Measurements from ENCODE around the gene LGR6. TPM values are rescaled to one million over a fixed set of nuclear protein-coding genes. Genes with fewer than 3 reads are reported as not detected.

The LGR6 gene
- total RNA-seq, 2 donors from 2014 or later, result 1.3 to 1.6 TPM

DNA sequence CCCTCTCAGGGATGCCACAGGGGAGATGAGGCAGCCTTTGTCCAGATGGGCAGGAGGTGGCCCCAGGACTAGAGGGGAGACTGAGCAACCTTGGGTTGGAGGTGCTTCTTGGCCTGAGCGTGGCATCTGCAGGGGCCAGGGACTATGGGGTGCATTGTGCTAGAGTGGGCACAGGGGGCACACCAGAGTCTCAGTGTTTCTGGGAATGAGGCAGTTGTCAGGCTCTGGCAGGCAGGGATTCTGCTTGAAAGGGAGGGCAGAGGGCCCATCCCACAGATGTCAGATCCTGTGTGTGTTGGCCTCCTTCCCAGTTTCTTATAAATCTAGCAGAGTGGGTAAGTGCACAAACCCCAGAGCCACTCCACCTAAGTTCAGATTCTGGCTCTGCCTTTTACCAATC is 13.7 kb downstream of the LGR6 start:
- no peaks in the 10 kb centered on the region for H3K27me3 ChIP-seq
- H3K4me1 ChIP-seq, result no peaks in the 10 kb centered on the region
- H3K9ac ChIP-seq (ENCODE audit: low read depth in 2 of 2, low read length in 2 of 2), result no peak overlapping the region
- no peaks in the 10 kb centered on the region for H3K36me3 ChIP-seq
- H3K4me3 ChIP-seq, result no peak overlapping the region
- H3K9me3 ChIP-seq, result no peaks in the 10 kb centered on the region
- TF ChIP-seq, protein P1, sequence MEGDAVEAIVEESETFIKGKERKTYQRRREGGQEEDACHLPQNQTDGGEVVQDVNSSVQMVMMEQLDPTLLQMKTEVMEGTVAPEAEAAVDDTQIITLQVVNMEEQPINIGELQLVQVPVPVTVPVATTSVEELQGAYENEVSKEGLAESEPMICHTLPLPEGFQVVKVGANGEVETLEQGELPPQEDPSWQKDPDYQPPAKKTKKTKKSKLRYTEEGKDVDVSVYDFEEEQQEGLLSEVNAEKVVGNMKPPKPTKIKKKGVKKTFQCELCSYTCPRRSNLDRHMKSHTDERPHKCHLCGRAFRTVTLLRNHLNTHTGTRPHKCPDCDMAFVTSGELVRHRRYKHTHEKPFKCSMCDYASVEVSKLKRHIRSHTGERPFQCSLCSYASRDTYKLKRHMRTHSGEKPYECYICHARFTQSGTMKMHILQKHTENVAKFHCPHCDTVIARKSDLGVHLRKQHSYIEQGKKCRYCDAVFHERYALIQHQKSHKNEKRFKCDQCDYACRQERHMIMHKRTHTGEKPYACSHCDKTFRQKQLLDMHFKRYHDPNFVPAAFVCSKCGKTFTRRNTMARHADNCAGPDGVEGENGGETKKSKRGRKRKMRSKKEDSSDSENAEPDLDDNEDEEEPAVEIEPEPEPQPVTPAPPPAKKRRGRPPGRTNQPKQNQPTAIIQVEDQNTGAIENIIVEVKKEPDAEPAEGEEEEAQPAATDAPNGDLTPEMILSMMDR (IDR thresholded peaks at IDR 0.05), result no peak
- intact Hi-C loops (cut with DNase I), result no loop called here
- no peak overlapping the region for H3K27ac ChIP-seq
- DNase-seq, result no peak

DNA sequence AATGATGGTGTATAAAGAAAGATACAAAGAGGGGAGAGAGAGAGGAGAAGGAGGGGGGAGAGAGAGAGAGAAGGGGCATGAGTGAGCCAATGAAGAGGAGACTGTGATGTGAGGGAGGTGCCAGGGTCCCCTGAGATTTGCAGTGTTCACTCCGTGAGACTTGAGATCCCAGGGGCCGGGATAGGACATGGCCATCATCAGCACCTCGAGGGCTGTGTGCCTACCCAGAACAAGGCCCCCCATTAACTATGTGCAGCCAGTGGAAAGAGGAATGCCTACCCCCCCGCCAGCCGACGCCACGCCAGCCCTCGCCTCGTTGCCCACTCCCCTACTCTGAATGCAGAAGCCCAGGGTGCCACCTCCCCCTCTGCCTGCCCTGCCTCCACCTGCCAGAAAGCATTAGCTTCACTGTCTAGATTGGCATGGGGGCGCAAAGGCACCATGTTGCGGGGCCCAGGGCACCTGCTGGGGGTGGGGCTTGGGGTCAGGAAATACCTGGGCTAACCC is 14.8 kb downstream of the LGR6 start:
- no peak for DNase-seq
- Histone ChIP-seq H3K9ac (ENCODE audit: low read depth in 2 of 2, low read length in 2 of 2) (no peak overlapping the region), H3K4me1 (no peaks in the 10 kb centered on the region), H3K4me3 (no peak overlapping the region), H3K9me3 (no peaks in the 10 kb centered on the region), H3K27ac (no peak overlapping the region), H3K36me3 (no peaks in the 10 kb centered on the region), H3K27me3 (no peaks in the 10 kb centered on the region)
- intact Hi-C loops (cut with DNase I), result no loop called here
- TF ChIP-seq, protein P1 (IDR thresholded peaks at IDR 0.05), result no peak

GRCh38 chr1:202210385-202210784 is 16.8 kb downstream of the LGR6 start:
- H3K9ac ChIP-seq (ENCODE audit: low read depth in 2 of 2, low read length in 2 of 2), result no peak overlapping the region
- TF ChIP-seq, protein P1 (IDR thresholded peaks at IDR 0.05), result no peak

DNA sequence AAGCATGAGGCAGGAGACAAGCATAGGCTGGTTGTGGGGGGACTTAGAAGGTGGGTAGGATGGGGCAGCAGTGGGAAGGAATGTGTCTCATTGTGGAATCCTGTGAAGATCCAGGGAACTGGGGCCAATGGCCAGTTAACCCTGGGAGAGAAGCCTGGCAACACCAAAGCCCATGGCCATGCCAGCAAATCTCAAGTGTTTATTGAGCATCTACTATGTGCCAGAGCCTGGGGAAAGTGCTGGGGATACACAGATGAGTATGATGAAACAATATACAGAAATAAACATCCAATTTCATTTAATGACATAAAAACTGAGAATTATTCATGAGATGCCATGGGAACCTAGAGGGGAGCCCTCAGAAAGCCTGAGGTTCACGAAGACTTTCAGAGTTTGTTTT is 17.4 kb downstream of the LGR6 start:
- H3K27me3 ChIP-seq, result peaks cover 7% of the 10 kb centered on the region
- intact Hi-C loops (cut with DNase I), result no loop called here
- no peak overlapping the region for H3K9ac ChIP-seq (ENCODE audit: low read depth in 2 of 2, low read length in 2 of 2)
- H3K4me1 ChIP-seq, result no peaks in the 10 kb centered on the region
- no peaks in the 10 kb centered on the region for H3K9me3 ChIP-seq
- H3K36me3 ChIP-seq, result no peaks in the 10 kb centered on the region
- DNase-seq, result no peak
- H3K27ac ChIP-seq, result no peak overlapping the region
- TF ChIP-seq, protein P1 (IDR thresholded peaks at IDR 0.05), result no peak
- no peak overlapping the region for H3K4me3 ChIP-seq

More at GRCh38 chr1:202210385-202210784, 16.8 kb downstream of the LGR6 start:
- H3K4me1 ChIP-seq, result no peaks in the 10 kb centered on the region
- no peak overlapping the region for H3K4me3 ChIP-seq
- DNase-seq, result no peak
- H3K27ac ChIP-seq, result no peak overlapping the region
- H3K9me3 ChIP-seq, result no peaks in the 10 kb centered on the region
- intact Hi-C loops (cut with DNase I), result no loop called here
- H3K36me3 ChIP-seq, result no peaks in the 10 kb centered on the region
- H3K27me3 ChIP-seq, result peaks cover 5% of the 10 kb centered on the region

- Histone ChIP-seq H3K4me3 (no peak overlapping the region), H3K4me1 (no peaks in the 10 kb centered on the region), H3K9ac (ENCODE audit: low read depth in 2 of 2, low read length in 2 of 2) (no peak overlapping the region), H3K36me3 (no peaks in the 10 kb centered on the region), H3K9me3 (no peaks in the 10 kb centered on the region), H3K27me3 (peaks cover 7% of the 10 kb centered on the region), H3K27ac (no peak overlapping the region)
- DNase-seq, result no peak
- intact Hi-C loops (cut with DNase I), result no loop called here
- TF ChIP-seq, protein P1 (IDR thresholded peaks at IDR 0.05), result no peak
Observed at GRCh38 chr1:202212787-202213186, 19.2 kb downstream of the LGR6 start.
